GM19397 (cell line): ENCODE measurements around the gene SESN2.

Experiments used
- ATAC-seq: cut with Tn5 transposase; IDR thresholded peaks from one replicate; pipeline ENCODE4 v1.9.1; 2021; ENCODE audit warnings: mild to moderate bottlenecking, moderate library complexity; ENCODE audit not compliant: unreplicated experiment

The SESN2 gene

DNA sequence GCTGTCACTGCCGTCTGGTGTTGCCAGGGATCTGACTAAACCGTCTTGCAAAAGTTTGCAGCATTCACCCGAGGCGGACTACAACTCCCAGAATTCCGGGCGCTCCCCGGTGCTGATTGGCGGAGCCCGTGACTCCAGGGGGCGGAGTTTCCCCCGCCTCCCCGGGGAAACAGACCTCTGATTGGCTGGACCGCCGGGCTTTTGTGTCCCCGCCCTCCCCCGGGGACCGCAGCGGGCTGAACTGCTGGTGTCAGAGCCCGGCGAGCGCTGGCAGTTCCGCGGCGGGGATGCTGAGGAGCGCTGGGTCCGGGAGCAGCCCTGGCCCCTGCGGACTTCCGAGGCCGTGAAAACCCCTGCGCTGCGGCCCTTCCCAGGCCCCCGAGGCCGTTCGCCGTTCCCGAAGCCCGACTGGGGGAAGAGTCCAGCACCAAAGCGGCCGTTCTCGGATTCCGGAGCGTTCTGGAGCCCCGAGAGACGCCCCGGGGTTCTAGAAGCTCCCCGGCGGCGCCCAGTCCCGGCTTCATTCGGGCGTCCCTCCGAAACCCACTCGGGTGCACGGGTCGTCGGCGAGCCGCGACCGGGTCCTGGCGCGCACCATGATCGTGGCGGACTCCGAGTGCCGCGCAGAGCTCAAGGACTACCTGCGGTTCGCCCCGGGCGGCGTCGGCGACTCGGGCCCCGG lies at the start of gene SESN2:
Gene SESN2, plus strand, starts transcription at position 267 of the 682 bp plus-strand sequence. Its CDS starts 330 bp downstream, at position 597.
- ATAC-seq, result peak; percentile 94

GRCh38 chr1:28209700-28210099 lies 49.6 kb upstream of the SESN2 start:
- ATAC-seq, result no peak

DNA sequence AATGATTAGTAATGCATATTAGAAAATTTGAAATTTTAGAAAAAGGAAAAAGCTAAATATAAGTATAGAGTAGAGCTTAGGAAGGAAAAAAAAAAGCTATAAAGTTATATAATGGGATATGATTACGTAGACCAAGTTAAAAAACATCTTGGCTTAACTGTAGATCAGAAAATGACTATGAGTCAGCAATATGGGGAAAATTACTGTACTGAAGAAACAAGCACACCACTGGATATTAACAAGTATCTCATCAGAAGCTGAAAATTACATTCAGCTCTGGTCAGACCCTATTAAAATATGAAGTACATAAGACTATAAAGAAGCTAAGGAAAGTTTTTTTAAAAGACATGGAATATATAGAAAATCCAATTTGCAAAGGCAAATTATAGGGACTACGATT lies 46.0 kb upstream of the SESN2 start:
- ATAC-seq, result no peak

GRCh38 chr1:28229089-28229488 lies 30.2 kb upstream of the SESN2 start:
- ATAC-seq, result no peak

DNA sequence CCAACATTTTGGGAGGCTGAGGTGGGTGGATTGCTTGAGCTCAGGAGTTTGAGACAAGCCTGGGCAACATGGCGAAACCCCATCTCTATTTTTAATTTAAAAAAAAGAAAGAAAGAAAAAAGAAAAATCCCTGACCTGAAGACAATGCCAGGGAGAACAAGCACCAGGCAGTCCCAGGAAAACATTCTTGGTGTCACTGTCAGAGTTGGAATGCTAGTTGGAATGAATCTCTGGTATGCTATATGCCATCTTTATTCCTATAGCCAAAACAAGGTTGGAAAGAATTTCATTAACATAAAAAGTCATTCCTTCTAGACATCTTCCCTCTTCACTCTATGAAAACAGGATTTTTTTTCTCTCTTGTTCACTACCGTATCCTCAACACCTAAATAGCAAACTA lies 29.3 kb upstream of the SESN2 start:
- ATAC-seq, result no peak

GRCh38 chr1:28232558-28233263 lies 26.6 kb upstream of the SESN2 start, which contains the start of gene DNAJC8:
DNAJC8 (minus strand) TSS chr1:28233029; CDS start chr1:28232998, 31 bp downstream.
- peak; percentile 53 for ATAC-seq

GRCh38 chr1:28233264-28233606 lies 26.1 kb upstream of the SESN2 start:
- ATAC-seq, result no peak

DNA sequence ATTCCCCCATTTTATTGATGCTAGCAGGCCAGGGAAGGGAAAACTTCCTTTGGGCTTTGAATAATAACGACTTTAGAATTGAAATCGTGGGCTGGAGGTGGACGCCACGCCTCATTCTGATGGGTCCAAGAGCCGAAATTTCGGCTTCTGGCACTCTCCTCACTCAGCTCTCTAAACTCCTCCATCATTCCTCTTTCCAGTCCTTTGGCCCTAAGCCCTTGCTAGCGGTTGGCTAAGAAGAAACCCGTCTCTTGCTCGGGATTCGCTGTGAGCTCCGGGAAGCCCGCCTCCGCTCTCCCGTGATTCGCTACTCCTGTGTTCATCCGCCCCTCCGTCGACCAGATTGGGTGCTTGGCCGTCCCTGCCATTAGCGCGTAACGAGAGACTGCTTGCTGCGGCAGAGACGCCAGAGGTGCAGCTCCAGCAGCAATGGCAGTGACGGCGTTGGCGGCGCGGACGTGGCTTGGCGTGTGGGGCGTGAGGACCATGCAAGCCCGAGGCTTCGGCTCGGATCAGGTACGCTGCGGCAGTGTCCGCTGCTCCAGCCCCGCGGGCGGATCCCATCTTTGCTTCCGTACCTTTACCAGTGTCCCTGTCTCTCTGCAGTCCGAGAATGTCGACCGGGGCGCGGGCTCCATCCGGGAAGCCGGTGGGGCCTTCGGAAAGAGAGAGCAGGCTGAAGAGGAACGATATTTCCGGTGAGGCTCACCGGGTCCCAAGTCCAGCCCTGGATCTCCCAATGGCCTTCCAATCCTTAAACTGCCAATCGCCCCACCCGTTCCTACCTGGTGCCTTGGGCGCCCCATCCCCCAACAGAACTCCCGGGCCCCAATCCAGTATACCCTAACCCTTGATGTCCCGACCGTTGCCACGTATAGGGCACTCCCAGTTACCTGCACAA lies 23.3 kb upstream of the SESN2 start, which contains the start of gene ATP5IF1:
Gene ATP5IF1, plus strand, starts transcription at position 370 of the 901 bp plus-strand sequence. Its CDS starts 60 bp downstream, at position 430.
- ATAC-seq, result peak; percentile 89

- ATAC-seq, result no peak
These were observed 22.5 kb upstream of the SESN2 start for GRCh38 chr1:28236656-28237322.

DNA sequence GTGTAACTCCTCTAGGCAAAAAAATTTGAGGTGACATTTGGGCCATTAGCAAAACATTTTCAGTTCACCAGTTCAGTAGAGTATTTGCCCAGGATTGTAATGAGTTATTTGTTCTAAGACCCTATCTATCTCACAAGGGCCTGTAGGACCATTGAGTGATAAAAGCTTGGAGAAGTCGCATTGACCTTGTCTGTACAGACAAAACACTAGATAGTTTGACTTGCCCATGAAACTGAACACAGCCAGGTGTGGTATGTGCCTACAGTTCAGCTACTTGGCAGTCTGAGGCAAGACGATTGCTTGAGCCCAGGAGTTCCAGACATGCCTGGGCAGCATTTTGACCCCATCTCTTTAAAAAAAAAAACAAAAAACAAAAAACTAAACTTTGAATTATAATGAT lies 20.3 kb upstream of the SESN2 start:
- no peak for ATAC-seq

GRCh38 chr1:28240024-28240423 lies 19.3 kb upstream of the SESN2 start:
- no peak for ATAC-seq

DNA sequence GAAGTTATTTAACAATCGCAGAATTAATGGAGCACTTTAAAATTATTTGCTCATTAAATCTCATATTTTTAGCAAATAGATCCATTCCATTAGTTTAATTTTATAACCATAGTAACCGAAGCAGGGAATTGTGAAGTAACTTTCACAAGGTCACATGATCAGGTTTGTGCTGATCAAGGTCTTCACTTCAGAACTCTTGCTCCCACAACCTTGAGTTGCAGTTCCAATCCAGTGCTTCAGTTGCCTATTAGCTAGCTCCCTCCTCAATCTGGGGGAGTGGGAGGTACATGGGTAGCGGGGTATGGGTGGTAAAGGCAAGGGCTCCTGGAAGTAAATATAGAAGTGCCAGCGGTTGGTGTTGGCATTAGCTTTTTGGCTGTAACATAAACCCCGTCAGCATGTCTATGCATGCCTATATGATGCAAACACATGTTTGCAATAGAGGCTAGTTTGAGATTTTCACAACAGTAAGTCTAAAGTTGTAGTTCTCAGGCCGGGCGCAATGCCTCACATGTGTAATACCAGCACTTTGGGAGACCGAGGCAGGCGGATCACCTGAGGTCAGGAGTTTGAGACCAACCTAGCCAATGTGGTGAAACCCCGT lies 17.6 kb upstream of the SESN2 start:
- ATAC-seq, result no peak

GRCh38 chr1:28243685-28244311 lies 15.5 kb upstream of the SESN2 start:
- ATAC-seq, result no peak

DNA sequence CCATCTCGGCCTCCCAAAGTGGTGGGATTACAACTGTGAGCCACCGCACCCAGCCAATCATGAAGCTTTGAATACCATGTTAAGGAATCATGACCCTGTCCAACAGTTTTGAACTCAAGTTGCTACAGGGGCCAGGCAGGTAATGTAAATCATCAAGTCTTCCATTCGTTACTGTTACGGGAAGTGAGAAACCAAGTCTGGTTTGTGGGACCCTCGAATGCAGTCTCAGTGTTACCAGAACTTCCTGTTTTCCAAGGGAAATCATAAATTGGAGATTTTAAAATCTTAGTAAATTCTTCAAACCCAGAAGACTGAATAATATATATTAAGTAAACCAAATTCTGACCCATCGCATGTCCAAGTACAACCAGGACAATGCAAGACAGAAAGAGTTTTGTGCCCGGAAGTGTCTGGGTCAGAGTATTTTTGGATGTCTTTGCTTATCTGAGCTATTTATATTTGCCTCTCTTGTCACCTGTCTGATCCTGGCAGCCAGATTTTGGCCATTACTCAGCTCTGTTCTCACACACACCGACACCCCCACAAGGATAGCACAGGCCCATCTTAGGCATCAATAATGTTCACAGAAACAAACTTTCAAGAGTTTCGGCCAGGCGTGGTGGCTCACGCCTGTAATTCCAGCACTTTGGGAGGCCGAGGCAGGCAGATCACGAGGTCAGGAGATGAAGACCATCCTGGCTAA lies 14.6 kb upstream of the SESN2 start:
- ATAC-seq, result no peak

DNA sequence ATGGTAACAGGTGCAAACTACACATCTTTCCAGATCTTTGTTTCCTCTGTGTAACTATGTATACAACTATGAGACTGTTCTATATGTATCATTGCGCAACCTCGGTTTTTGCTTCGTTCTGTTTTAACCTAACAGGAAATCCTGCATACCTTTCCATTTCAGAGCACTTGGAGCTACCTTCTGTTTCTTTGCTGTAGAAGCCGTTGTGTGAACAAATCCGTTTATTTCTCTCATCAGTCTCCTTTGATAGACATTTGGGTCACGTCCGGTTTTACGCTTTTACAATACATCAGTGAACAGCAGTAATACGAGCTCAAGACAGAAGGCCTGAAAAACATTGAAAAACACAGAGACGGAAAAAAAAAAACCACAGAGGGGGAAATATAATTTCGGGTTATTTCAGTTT lies 12.9 kb upstream of the SESN2 start:
- ATAC-seq, result no peak

GRCh38 chr1:28247612-28248272 lies 11.6 kb upstream of the SESN2 start:
- no peak for ATAC-seq

DNA sequence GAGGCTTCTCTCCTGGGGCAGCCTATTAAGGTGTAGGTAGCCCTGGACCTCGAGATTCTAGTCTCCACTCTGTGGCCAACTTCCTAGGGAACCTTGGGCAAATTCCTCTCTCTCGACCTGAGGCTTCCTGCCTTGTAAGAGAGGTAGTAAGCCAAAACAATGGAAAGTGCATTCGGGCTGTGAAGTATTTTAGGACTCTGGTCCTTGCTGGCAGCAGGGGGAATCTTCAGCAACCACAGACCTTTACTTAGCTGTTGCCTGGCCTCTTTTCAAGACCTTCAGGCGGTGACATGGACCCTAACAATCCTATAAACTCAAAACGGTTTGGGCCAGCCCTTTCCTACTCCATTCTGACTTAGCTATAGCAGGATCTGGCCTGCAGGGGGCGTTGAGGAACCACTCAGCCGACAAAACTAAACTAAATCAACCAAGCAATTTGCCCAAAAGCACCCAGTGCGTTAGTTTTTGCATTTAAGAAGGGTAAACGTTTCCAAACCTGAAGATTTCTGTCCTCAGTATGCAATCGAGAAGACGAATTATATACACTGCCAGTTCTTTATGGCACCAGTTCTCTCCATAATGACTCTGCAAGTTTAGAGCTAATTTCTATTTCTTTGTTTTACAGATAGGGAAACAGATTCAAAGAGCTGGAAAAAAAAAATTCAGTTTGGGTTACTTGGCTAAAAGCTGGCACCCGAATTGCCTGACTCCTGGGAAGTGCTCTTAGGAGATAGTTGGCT lies 10.9 kb upstream of the SESN2 start:
- no peak for ATAC-seq
